ENCODE data around the gene CYB561D2.

CYB561D2 gene

GRCh38 chr3:50375258-50375931 lies 24.7 kb downstream of the CYB561D2 start:
- H2AFZ ChIP-seq (ENCODE audit: low read depth, low read length, severe bottlenecking), result no peak overlapping the region
- no peaks in the 10 kb centered on the region for H3F3A ChIP-seq (ENCODE audit: insufficient read depth)
- no peak overlapping the region for H3K4me3 ChIP-seq (ENCODE audit: insufficient read depth, low read length, poor library complexity, severe bottlenecking)
- H3K9me3 ChIP-seq (ENCODE audit: insufficient read depth, low read length), result no peaks in the 10 kb centered on the region
- TF ChIP-seq, protein P1, sequence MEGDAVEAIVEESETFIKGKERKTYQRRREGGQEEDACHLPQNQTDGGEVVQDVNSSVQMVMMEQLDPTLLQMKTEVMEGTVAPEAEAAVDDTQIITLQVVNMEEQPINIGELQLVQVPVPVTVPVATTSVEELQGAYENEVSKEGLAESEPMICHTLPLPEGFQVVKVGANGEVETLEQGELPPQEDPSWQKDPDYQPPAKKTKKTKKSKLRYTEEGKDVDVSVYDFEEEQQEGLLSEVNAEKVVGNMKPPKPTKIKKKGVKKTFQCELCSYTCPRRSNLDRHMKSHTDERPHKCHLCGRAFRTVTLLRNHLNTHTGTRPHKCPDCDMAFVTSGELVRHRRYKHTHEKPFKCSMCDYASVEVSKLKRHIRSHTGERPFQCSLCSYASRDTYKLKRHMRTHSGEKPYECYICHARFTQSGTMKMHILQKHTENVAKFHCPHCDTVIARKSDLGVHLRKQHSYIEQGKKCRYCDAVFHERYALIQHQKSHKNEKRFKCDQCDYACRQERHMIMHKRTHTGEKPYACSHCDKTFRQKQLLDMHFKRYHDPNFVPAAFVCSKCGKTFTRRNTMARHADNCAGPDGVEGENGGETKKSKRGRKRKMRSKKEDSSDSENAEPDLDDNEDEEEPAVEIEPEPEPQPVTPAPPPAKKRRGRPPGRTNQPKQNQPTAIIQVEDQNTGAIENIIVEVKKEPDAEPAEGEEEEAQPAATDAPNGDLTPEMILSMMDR (IDR thresholded peaks at IDR 0.05; ENCODE audit: insufficient read depth, low read length, poor library complexity, severe bottlenecking), result no peak
- no peak for TF ChIP-seq EZH2phosphoT487 (conservative IDR thresholded peaks at IDR 0.05; ENCODE audit: low read length)
- H3K27ac ChIP-seq (ENCODE audit: low read depth, low read length), result no peak overlapping the region
- no peaks in the 10 kb centered on the region for H4K20me1 ChIP-seq (ENCODE audit: low read depth, low read length)
- no peaks in the 10 kb centered on the region for H3K79me2 ChIP-seq (ENCODE audit: insufficient read depth, low read length)
- H3K36me3 ChIP-seq (ENCODE audit: low read length), result no peaks in the 10 kb centered on the region
- no peaks in the 10 kb centered on the region for H3K9me2 ChIP-seq (replicated peaks; ENCODE audit: insufficient read depth, low read length)
- H3K27me3 ChIP-seq (ENCODE audit: low read length), result no peaks in the 10 kb centered on the region
- H3K4me2 ChIP-seq (ENCODE audit: low read depth, low read length, poor library complexity, severe bottlenecking), result no peak overlapping the region
- no peak overlapping the region for H3K9ac ChIP-seq (ENCODE audit: low read length)

- no peak overlapping the region for H3K27ac ChIP-seq (ENCODE audit: low read depth, low read length)
- H2AFZ ChIP-seq (ENCODE audit: low read depth, low read length, severe bottlenecking), result no peak overlapping the region
- H3K4me2 ChIP-seq (ENCODE audit: low read depth, low read length, poor library complexity, severe bottlenecking), result no peak overlapping the region
- H3K9me2 ChIP-seq (replicated peaks; ENCODE audit: insufficient read depth, low read length), result no peaks in the 10 kb centered on the region
- TF ChIP-seq EZH2phosphoT487 (conservative IDR thresholded peaks at IDR 0.05; ENCODE audit: low read length), result no peak
- TF ChIP-seq, protein P1 (IDR thresholded peaks at IDR 0.05; ENCODE audit: insufficient read depth, low read length, poor library complexity, severe bottlenecking), result no peak
- no peaks in the 10 kb centered on the region for H3F3A ChIP-seq (ENCODE audit: insufficient read depth)
- H4K20me1 ChIP-seq (ENCODE audit: low read depth, low read length), result no peaks in the 10 kb centered on the region
- no peak overlapping the region for H3K4me3 ChIP-seq (ENCODE audit: insufficient read depth, low read length, poor library complexity, severe bottlenecking)
- H3K27me3 ChIP-seq (ENCODE audit: low read length), result no peaks in the 10 kb centered on the region
- no peak overlapping the region for H3K9ac ChIP-seq (ENCODE audit: low read length)
- no peaks in the 10 kb centered on the region for H3K79me2 ChIP-seq (ENCODE audit: insufficient read depth, low read length)
- no peaks in the 10 kb centered on the region for H3K9me3 ChIP-seq (ENCODE audit: insufficient read depth, low read length)
- no peaks in the 10 kb centered on the region for H3K36me3 ChIP-seq (ENCODE audit: low read length)
Observed at GRCh38 chr3:50378024-50378423, 27.4 kb downstream of the CYB561D2 start.

DNA sequence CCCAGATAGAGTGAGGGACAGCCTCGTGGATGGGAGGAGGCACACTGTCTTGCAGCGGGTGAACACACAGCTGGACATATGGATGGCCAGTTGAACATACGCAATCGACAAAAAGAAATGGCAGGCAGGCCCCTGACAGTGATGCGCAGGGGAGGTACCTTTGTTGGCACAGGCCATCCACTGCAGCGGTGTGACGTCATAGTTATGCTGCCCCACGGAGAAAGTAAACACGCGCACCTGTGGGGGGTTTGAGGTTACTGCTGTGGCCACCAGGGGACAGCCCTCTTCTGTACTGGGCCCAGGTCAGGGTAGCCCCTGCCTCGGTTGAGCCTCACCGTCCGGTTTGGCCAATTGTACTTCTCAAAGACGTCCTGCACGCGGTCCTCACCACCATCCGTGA lies 28.1 kb downstream of the CYB561D2 start:
- no peak for TF ChIP-seq EZH2phosphoT487 (conservative IDR thresholded peaks at IDR 0.05; ENCODE audit: low read length)
- TF ChIP-seq, protein P1 (IDR thresholded peaks at IDR 0.05; ENCODE audit: insufficient read depth, low read length, poor library complexity, severe bottlenecking), result no peak
- Histone ChIP-seq H3K9ac (ENCODE audit: low read length) (no peak overlapping the region), H2AFZ (ENCODE audit: low read depth, low read length, severe bottlenecking) (no peak overlapping the region), H3K27ac (ENCODE audit: low read depth, low read length) (no peak overlapping the region), H3K27me3 (ENCODE audit: low read length) (no peaks in the 10 kb centered on the region), H4K20me1 (ENCODE audit: low read depth, low read length) (no peaks in the 10 kb centered on the region), H3F3A (ENCODE audit: insufficient read depth) (no peaks in the 10 kb centered on the region), H3K4me2 (ENCODE audit: low read depth, low read length, poor library complexity, severe bottlenecking) (no peak overlapping the region), H3K9me3 (ENCODE audit: insufficient read depth, low read length) (no peaks in the 10 kb centered on the region), H3K9me2 (replicated peaks; ENCODE audit: insufficient read depth, low read length) (no peaks in the 10 kb centered on the region), H3K79me2 (ENCODE audit: insufficient read depth, low read length) (no peaks in the 10 kb centered on the region), H3K4me3 (ENCODE audit: insufficient read depth, low read length, poor library complexity, severe bottlenecking) (no peak overlapping the region), H3K36me3 (ENCODE audit: low read length) (no peaks in the 10 kb centered on the region)

Measured in SU-DHL-6 (cell line).